PC-9 (cell line): ENCODE results near the gene C1orf159.

Experiments used
- CTCF ChIP-seq: fragments of 200-600 bp; sonication (generic); conservative IDR thresholded peaks from 2 replicates; pipeline ENCODE4 v1.6.1; 2017; ENCODE audit warnings: mixed run types, antibody characterized with exemption, mild to moderate bottlenecking, moderate library complexity
- EZH2 ChIP-seq: fragments of 200-600 bp; sonication (generic); IDR thresholded peaks from 2 replicates; pipeline ENCODE4 v1.8.0; 2017; ENCODE audit warnings: antibody characterized with exemption, low read depth

GRCh38 chr1:1058088-1058905 is 57.6 kb downstream of the C1orf159 start:
- TF ChIP-seq CTCF, result no peak
- TF ChIP-seq EZH2, result no peak
